Endothelial cell (in vitro differentiated cells): ENCODE measurements around the gene AGTPBP1. TPM values are rescaled to one million over a fixed set of nuclear protein-coding genes. Genes with fewer than 3 reads are reported as not detected.

Source experiments
- DNase-seq: peaks from one replicate; pipeline ENCODE4 v3.0.0; 2021; ENCODE audit warnings: low spot score
- H3K27ac Mint-ChIP-seq: one replicate; pipeline ENCODE4 v1.8.0; 2021; ENCODE audit warnings: mixed read lengths, inconsistent platforms; ENCODE audit not compliant: unreplicated experiment
- H3K27me3 Mint-ChIP-seq: one replicate; pipeline ENCODE4 v1.8.0; 2021; ENCODE audit warnings: mild to moderate bottlenecking, moderate library complexity, mixed read lengths, inconsistent platforms; ENCODE audit not compliant: unreplicated experiment
- H3K36me3 Mint-ChIP-seq: one replicate; pipeline ENCODE4 v1.8.0; 2021; ENCODE audit warnings: mild to moderate bottlenecking, low read depth, mixed read lengths, inconsistent platforms; ENCODE audit not compliant: unreplicated experiment
- H3K4me1 Mint-ChIP-seq: one replicate; pipeline ENCODE4 v1.8.0; 2021; ENCODE audit warnings: mild to moderate bottlenecking, mixed read lengths, inconsistent platforms; ENCODE audit not compliant: unreplicated experiment
- H3K4me3 Mint-ChIP-seq: one replicate; pipeline ENCODE4 v1.8.0; 2021; ENCODE audit warnings: mild to moderate bottlenecking, mixed read lengths, inconsistent platforms; ENCODE audit not compliant: unreplicated experiment
- H3K9me3 Mint-ChIP-seq: one replicate; pipeline ENCODE4 v1.8.0; 2021; ENCODE audit warnings: mixed read lengths, inconsistent platforms; ENCODE audit not compliant: unreplicated experiment
- total RNA-seq: library from RNA; stranded (reverse); fragmentation: NEBNext Ultra II Directional; extraction: Animal tissue kit (Norgen Biotek cat#: 25700); gene quantifications from one replicate; pipeline ENCODE4 v1.2.1, GENCODE V29; 2021; ENCODE audit not compliant: unreplicated experiment
- TF ChIP-seq, protein P1 (sequence below): fragments of 200-600 bp; sonication (generic); IDR thresholded peaks from one replicate; pipeline ENCODE4 v1.5.0; 2021; ENCODE audit warnings: antibody characterized with exemption; ENCODE audit not compliant: unreplicated experiment

Gene AGTPBP1
- total RNA-seq, 1 donor from 2014 or later: 48.9 TPM

DNA sequence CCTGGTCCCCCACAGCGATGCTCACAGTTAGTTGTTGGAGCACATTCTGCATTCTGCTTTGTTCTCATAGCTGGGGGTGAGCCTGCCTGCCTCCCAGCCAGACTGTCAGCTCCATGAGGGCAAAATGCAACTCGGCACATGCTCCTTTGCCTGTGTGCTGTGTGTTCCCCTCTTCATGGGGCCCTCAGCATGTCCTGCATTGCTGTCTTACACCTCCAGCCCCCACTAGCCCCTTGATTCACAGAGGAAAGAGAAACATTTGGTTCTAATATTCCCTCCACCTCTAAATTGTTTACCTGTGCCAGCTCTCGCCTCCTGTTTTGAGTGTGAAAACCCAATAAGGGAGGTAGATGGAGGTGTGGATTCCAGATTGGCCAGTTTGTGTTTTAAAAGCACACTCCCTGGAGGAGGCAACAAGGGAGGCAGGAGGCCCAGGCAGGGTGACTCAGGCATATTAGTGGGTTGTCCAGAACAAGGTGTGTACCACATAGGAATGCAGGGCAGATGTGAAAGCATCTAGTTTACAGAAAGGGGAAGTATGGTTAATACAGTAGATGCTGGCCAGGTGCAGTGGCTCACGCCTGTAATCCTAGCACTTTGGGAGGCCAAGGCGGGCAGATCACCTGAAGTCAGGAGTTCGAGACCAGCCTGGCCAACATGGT is 224.6 kb downstream of the AGTPBP1 start:
- Mint-ChIP-seq H3K27ac (no peak overlapping the region), H3K4me3 (no peak overlapping the region), H3K4me1 (no peaks in the 10 kb centered on the region), H3K27me3 (peaks cover 6% of the 10 kb centered on the region), H3K36me3 (no peaks in the 10 kb centered on the region), H3K9me3 (no peaks in the 10 kb centered on the region)
- no peak for DNase-seq
- TF ChIP-seq, protein P1, sequence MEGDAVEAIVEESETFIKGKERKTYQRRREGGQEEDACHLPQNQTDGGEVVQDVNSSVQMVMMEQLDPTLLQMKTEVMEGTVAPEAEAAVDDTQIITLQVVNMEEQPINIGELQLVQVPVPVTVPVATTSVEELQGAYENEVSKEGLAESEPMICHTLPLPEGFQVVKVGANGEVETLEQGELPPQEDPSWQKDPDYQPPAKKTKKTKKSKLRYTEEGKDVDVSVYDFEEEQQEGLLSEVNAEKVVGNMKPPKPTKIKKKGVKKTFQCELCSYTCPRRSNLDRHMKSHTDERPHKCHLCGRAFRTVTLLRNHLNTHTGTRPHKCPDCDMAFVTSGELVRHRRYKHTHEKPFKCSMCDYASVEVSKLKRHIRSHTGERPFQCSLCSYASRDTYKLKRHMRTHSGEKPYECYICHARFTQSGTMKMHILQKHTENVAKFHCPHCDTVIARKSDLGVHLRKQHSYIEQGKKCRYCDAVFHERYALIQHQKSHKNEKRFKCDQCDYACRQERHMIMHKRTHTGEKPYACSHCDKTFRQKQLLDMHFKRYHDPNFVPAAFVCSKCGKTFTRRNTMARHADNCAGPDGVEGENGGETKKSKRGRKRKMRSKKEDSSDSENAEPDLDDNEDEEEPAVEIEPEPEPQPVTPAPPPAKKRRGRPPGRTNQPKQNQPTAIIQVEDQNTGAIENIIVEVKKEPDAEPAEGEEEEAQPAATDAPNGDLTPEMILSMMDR: no peak

DNA sequence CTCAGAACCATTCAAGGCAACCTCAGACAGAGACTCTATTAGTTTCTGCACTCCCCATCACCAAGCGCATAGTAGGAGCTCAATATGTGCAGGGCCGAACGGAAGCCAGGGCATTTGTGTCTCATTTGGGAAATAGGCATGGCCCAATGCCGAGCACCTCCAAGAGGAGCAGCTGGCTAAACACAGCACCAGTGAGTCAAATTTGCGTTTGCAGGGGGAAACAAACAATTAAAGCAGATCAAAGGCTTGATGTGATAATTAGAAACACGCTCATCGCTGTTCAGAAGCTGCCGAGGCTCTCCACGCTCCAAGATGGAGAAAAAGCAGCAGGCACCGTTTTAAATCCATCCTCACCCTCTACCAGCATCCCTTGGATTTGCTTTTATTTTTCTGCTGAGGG is 225.3 kb downstream of the AGTPBP1 start:
- Mint-ChIP-seq H3K4me1 (peaks cover 5% of the 10 kb centered on the region), H3K27me3 (peaks cover 3% of the 10 kb centered on the region), H3K36me3 (no peaks in the 10 kb centered on the region), H3K27ac (no peak overlapping the region), H3K4me3 (no peak overlapping the region), H3K9me3 (no peaks in the 10 kb centered on the region)
- TF ChIP-seq, protein P1: no peak
- DNase-seq: no peak

DNA sequence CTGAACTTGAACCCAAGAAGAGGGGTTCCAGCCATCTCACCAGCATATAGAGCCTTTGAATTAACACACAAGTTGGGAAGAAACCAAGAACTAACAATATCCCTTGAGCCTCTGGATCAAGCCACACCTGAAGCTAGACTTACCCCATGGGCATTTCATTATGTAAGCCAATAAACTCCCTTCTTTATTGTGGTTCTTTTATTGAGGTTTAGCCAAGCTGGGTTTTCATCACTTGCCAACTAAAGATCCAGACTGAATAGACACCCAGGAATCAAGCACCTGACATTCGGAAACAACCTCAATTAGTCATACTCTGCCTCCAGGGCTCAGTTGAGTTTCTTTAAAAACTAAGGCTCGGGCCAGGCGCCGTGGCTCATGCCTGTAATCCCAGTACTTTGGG is 226.7 kb downstream of the AGTPBP1 start:
- H3K9me3 Mint-ChIP-seq: no peaks in the 10 kb centered on the region
- peaks cover 3% of the 10 kb centered on the region for H3K27me3 Mint-ChIP-seq
- no peak overlapping the region for H3K4me3 Mint-ChIP-seq
- TF ChIP-seq, protein P1: no peak
- no peak for DNase-seq
- peaks cover 5% of the 10 kb centered on the region for H3K4me1 Mint-ChIP-seq
- H3K36me3 Mint-ChIP-seq: peaks cover 3% of the 10 kb centered on the region
- no peak overlapping the region for H3K27ac Mint-ChIP-seq

DNA sequence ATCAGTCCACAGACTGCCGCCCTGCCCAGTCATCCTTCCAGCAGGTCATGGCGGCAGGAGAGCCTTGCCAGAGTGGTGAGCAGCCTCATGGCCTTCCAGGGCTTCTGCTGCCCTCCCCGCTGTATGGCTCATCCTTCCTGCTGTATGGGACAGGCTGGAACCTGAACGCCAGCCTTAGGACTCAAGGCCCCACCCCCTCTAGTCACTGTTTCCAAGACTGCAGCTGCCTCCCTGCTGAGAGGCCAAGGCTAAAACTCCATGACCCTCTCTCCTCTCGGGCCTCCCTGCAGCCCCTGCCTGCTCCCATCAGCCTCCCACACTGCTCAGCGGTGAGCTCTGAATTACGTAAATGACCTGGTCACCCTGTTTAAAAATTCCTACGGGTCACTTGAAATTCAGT is 227.5 kb downstream of the AGTPBP1 start:
- DNase-seq: no peak
- H3K9me3 Mint-ChIP-seq: no peaks in the 10 kb centered on the region

DNA sequence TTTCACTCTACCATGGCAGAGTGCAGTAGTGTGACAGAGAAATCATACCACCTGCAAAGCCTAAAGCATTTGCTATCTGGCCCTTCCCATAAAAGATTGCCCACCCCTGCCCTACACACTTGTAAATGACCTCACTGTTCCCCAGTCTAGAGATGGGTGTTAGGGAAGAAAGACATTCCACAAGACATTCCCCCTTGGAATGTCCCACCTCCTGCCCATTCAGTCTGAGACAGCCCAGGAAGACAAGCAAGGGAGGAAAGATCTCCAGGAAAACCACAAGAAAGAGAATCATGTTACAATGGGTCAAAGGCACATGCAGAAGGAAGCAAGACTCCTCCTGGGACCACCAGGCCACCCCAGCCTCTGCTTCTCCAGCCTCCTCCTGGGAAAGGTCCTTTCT is 230.0 kb downstream of the AGTPBP1 start:
- Mint-ChIP-seq H3K9me3 (no peaks in the 10 kb centered on the region), H3K4me1 (peaks cover 8% of the 10 kb centered on the region), H3K4me3 (no peak overlapping the region), H3K36me3 (peaks cover 3% of the 10 kb centered on the region), H3K27ac (no peak overlapping the region), H3K27me3 (peaks cover 3% of the 10 kb centered on the region)
- TF ChIP-seq, protein P1: no peak
- DNase-seq: no peak

More for the DNA sequence above, 227.5 kb downstream of the AGTPBP1 start:
- TF ChIP-seq, protein P1: no peak
- H3K27ac Mint-ChIP-seq: no peak overlapping the region
- H3K36me3 Mint-ChIP-seq: peaks cover 3% of the 10 kb centered on the region
- H3K4me3 Mint-ChIP-seq: no peak overlapping the region
- H3K27me3 Mint-ChIP-seq: peaks cover 3% of the 10 kb centered on the region
- H3K4me1 Mint-ChIP-seq: peaks cover 5% of the 10 kb centered on the region
